Liver (tissue), 9 donors: Measurements from ENCODE around the gene RNLS. TPM values are rescaled to one million over a fixed set of nuclear protein-coding genes. Genes with fewer than 3 reads are reported as not detected.

Experiments
- DNase-seq: peaks from one replicate; pipeline ENCODE4 v3.0.0-alpha.2; 2017; ENCODE audit warnings: low spot score
- H3K27ac ChIP-seq, 2 donors: one replicate each; pipeline ENCODE4 v1.7.0; 2013; ENCODE audit warnings: inconsistent platforms in 2 of 2, low read length in 2 of 2, control low read depth in 1 of 2, low read depth in 1 of 2, mild to moderate bottlenecking in 1 of 2
- H3K27me3 ChIP-seq, 4 donors: one replicate each; pipeline versions ENCODE4 v1.6.1 to v1.7.0; 2013; ENCODE audit warnings: low read length in 3 of 4, inconsistent platforms in 1 of 4, mild to moderate bottlenecking in 1 of 4, moderate library complexity in 1 of 4; ENCODE audit not compliant: control insufficient read depth in 4 of 4, insufficient read depth in 4 of 4
- H3K36me3 ChIP-seq, 4 donors: one replicate each; pipeline versions ENCODE4 v1.6.1 to v1.7.0; 2013; ENCODE audit warnings: low read length in 3 of 4, mild to moderate bottlenecking in 3 of 4, low read depth in 1 of 4, moderate library complexity in 1 of 4; ENCODE audit not compliant: control insufficient read depth in 4 of 4, insufficient read depth in 3 of 4
- H3K4me1 ChIP-seq, 4 donors: one replicate each; pipeline versions ENCODE4 v1.6.1 to v1.7.0; 2013; ENCODE audit warnings: low read length in 3 of 4, mild to moderate bottlenecking in 3 of 4, moderate library complexity in 1 of 4; ENCODE audit not compliant: control insufficient read depth in 4 of 4, insufficient read depth in 4 of 4
- H3K4me3 ChIP-seq, 3 donors: one replicate each; pipeline versions ENCODE4 v1.6.1 to v1.7.0; 2013; ENCODE audit warnings: low read length in 3 of 3, control low read depth in 1 of 3, low read depth in 1 of 3, mild to moderate bottlenecking in 1 of 3
- H3K9ac ChIP-seq, 2 donors: one replicate each; pipeline ENCODE4 v1.7.0; 2013; ENCODE audit warnings: low read length in 2 of 2, mild to moderate bottlenecking in 2 of 2, moderate library complexity in 2 of 2, control low read depth in 1 of 2, low read depth in 1 of 2
- H3K9me3 ChIP-seq, 4 donors: one replicate each; pipeline versions ENCODE4 v1.6.1 to v1.7.0; 2013; ENCODE audit warnings: low read length in 3 of 4; ENCODE audit not compliant: control insufficient read depth in 4 of 4
- ATF3 ChIP-seq: IDR thresholded peaks from 2 replicates; pipeline ENCODE4 v1.6.1; 2016; ENCODE audit warnings: antibody characterized with exemption
- CTCF ChIP-seq: fragments of 150-350 bp; IDR thresholded peaks from 2 replicates; pipeline ENCODE4 v1.5.1; 2017; ENCODE audit warnings: improper control_type of control experiment, low read depth, low read length; ENCODE audit not compliant: missing input control
- EGR1 ChIP-seq, 2 donors: IDR thresholded peaks; 2 replicates each; pipeline ENCODE4 v1.6.1; 2016 to 2018; ENCODE audit warnings: antibody characterized with exemption in 2 of 2, low read depth in 2 of 2
- FOXA1 ChIP-seq: IDR thresholded peaks from 2 replicates; pipeline ENCODE4 v1.6.1; 2016; ENCODE audit warnings: antibody characterized with exemption
- FOXA2 ChIP-seq: IDR thresholded peaks from 2 replicates; pipeline ENCODE4 v1.6.1; 2016; ENCODE audit warnings: antibody characterized with exemption
- GABPA ChIP-seq, 2 donors: IDR thresholded peaks in 1 of 2; conservative IDR thresholded peaks in 1 of 2; 2 replicates each; pipeline ENCODE4 v1.6.1; 2016; ENCODE audit warnings: antibody characterized with exemption in 2 of 2, mild to moderate bottlenecking in 1 of 2, moderate library complexity in 1 of 2
- HNF4A ChIP-seq, 2 donors: conservative IDR thresholded peaks; 2 replicates each; pipeline ENCODE4 v1.6.1; 2016; ENCODE audit warnings: antibody characterized with exemption in 2 of 2, mild to moderate bottlenecking in 2 of 2
- HNF4G ChIP-seq: IDR thresholded peaks from 2 replicates; pipeline ENCODE4 v1.6.1; 2016; ENCODE audit warnings: antibody characterized with exemption
- JUND ChIP-seq, 2 donors: IDR thresholded peaks; 2 replicates each; pipeline ENCODE4 v1.6.1; 2016; ENCODE audit warnings: antibody characterized with exemption in 2 of 2
- MAX ChIP-seq: IDR thresholded peaks from 2 replicates; pipeline ENCODE4 v1.6.1; 2016; ENCODE audit warnings: antibody characterized with exemption
- NR2F2 ChIP-seq: IDR thresholded peaks from 2 replicates; pipeline ENCODE4 v1.6.1; 2016; ENCODE audit warnings: antibody characterized with exemption
- RAD21 ChIP-seq, 2 donors: IDR thresholded peaks; 2 replicates each; pipeline ENCODE4 v1.6.1; 2016; ENCODE audit warnings: antibody characterized with exemption in 2 of 2, mild to moderate bottlenecking in 2 of 2
- REST ChIP-seq: IDR thresholded peaks from 2 replicates; pipeline ENCODE4 v1.6.1; 2016; ENCODE audit warnings: antibody characterized with exemption, mild to moderate bottlenecking
- RXRA ChIP-seq, 2 donors: IDR thresholded peaks; 2 replicates each; pipeline ENCODE4 v1.6.1; 2017 to 2018; ENCODE audit warnings: antibody characterized with exemption in 2 of 2, mild to moderate bottlenecking in 1 of 2
- SP1 ChIP-seq: IDR thresholded peaks from 2 replicates; pipeline ENCODE4 v1.6.1; 2018; ENCODE audit warnings: antibody characterized with exemption, mild to moderate bottlenecking
- TAF1 ChIP-seq: conservative IDR thresholded peaks from 2 replicates; pipeline ENCODE4 v1.6.1; 2016; ENCODE audit warnings: antibody characterized with exemption, mild to moderate bottlenecking
- YY1 ChIP-seq: IDR thresholded peaks from 2 replicates; pipeline ENCODE4 v1.6.1; 2016; ENCODE audit warnings: antibody characterized with exemption, mild to moderate bottlenecking
- ZBTB33 ChIP-seq: IDR thresholded peaks from 2 replicates; pipeline ENCODE4 v1.6.1; 2016; ENCODE audit warnings: antibody characterized with exemption
- WGBS: extraction: QIAGEN DNeasy Blood & Tissue Kit; methylation state at CpG from one replicate; pipeline ENCODE4 v1.1.7; 2013; 5-methylcytosine and 5-hydroxymethylcytosine counted together
- polyA plus RNA-seq, 2 donors: library from polyadenylated mRNA; stranded (reverse) in 1 of 2; unstranded in 1 of 2; fragments of 200-250 nt in 1 of 2; fragments of >200 nt in 1 of 2; fragmentation: Nextera tagmentation in 1 of 2; extraction: Ambion mirVana in 1 of 2; gene quantifications; one replicate each; pipeline versions ENCODE4 v1.2.1 to v1.2.3, GENCODE V29; 2013 to 2015
- total RNA-seq, 2 donors: library from RNA; depleted of rRNA; stranded (reverse); fragments of >200 nt; gene quantifications; one replicate each; pipeline ENCODE4 v1.2.3, GENCODE V29; 2014
- donor health status: healthy.
- donor health status: healthy.
- donor health status: healthy.
- donor health status: healthy.
- donor health status: healthy.

Gene RNLS
- total and polyA plus RNA-seq, 4 donors = 4.1 to 12.4 (median 7.5) TPM

- DNase-seq = no peak
- 82% methylated on average over 8 of the region's 8 CpGs for WGBS
- Histone ChIP-seq H3K4me3 (no peak overlapping the region), H3K4me1 (peaks cover 0 to 7% (median 1%) of the 10 kb centered on the region in 4 donors), H3K9me3 (no peaks in the 10 kb centered on the region), H3K27ac (no peak overlapping the region), H3K9ac (no peak overlapping the region), H3K36me3 (no peaks in the 10 kb centered on the region), H3K27me3 (no peaks in the 10 kb centered on the region)
- TF ChIP-seq NR2F2 = no peak
- TF ChIP-seq RXRA (IDR thresholded peaks at IDR 0.05) = no peak
- TF ChIP-seq FOXA2 = no peak
- no peak for TF ChIP-seq ZBTB33
- no peak for TF ChIP-seq MAX
- TF ChIP-seq FOXA1 = no peak
- TF ChIP-seq HNF4A (conservative IDR thresholded peaks at IDR 0.05) = no peak
- no peak for TF ChIP-seq ATF3
- TF ChIP-seq GABPA (IDR thresholded peaks at IDR 0.05 in 1 of 2, conservative IDR thresholded peaks at IDR 0.05 in 1 of 2) = no peak
- no peak for TF ChIP-seq CTCF
- no peak for TF ChIP-seq TAF1
- TF ChIP-seq REST = no peak
- no peak for TF ChIP-seq HNF4G
- TF ChIP-seq SP1 = no peak
- TF ChIP-seq JUND (IDR thresholded peaks at IDR 0.05) = no peak
- no peak for TF ChIP-seq YY1
- no peak for TF ChIP-seq RAD21 (IDR thresholded peaks at IDR 0.05)
- TF ChIP-seq EGR1 (IDR thresholded peaks at IDR 0.05; ENCODE audit: low read depth in 2 of 2) = no peak
Measured at GRCh38 chr10:88372051-88372715, 210.9 kb downstream of the RNLS start.
